Neural progenitor cell (in vitro differentiated cells): ENCODE measurements around the gene NCK1. TPM values are rescaled to one million over a fixed set of nuclear protein-coding genes. Genes with fewer than 3 reads are reported as not detected.

Source experiments
- DNase-seq: peaks from one replicate; pipeline ENCODE4 v3.0.0-alpha.2; 2016; ENCODE audit warnings: low spot score
- H2AFZ ChIP-seq: fragments of 200-600 bp; sonication (generic); replicated peaks from 2 replicates; pipeline ENCODE4 v1.6.1; 2016; ENCODE audit warnings: antibody characterized with exemption
- H3F3A ChIP-seq: fragments of 200-600 bp; sonication (generic); 2 replicates; pipeline ENCODE4 v1.6.1; 2016; ENCODE audit warnings: antibody characterized with exemption, low read depth
- H3K27ac ChIP-seq: fragments of 200-600 bp; sonication (generic); 2 replicates; pipeline ENCODE4 v1.5.1; 2016; ENCODE audit warnings: mild to moderate bottlenecking
- H3K27me3 ChIP-seq: fragments of 200-600 bp; sonication (generic); 2 replicates; pipeline ENCODE4 v1.6.1; 2016; ENCODE audit warnings: mild to moderate bottlenecking, moderate library complexity
- H3K36me3 ChIP-seq: fragments of 200-600 bp; sonication (generic); 2 replicates; pipeline ENCODE4 v1.5.1; 2016
- H3K4me1 ChIP-seq: fragments of 200-600 bp; sonication (generic); 2 replicates; pipeline ENCODE4 v1.6.1; 2016; ENCODE audit warnings: mixed run types
- H3K4me2 ChIP-seq: fragments of 200-600 bp; sonication (generic); 2 replicates; pipeline ENCODE4 v1.6.1; 2016
- H3K4me3 ChIP-seq: fragments of 200-600 bp; sonication (generic); 2 replicates; pipeline ENCODE4 v1.5.1; 2016
- H3K79me2 ChIP-seq: fragments of 200-600 bp; sonication (generic); 2 replicates; pipeline ENCODE4 v1.6.1; 2016; ENCODE audit warnings: low read depth
- H3K9ac ChIP-seq: fragments of 200-600 bp; sonication (generic); 2 replicates; pipeline ENCODE4 v1.6.1; 2016
- H3K9me3 ChIP-seq: fragments of 200-600 bp; sonication (generic); 2 replicates; pipeline ENCODE4 v1.5.1; 2016; ENCODE audit warnings: low read depth
- H4K20me1 ChIP-seq: fragments of 200-600 bp; sonication (generic); 2 replicates; pipeline ENCODE4 v1.6.1; 2016; ENCODE audit warnings: low read depth
- H3K27ac Mint-ChIP-seq: 3 replicates; pipeline ENCODE4 v1.8.0; 2021; ENCODE audit warnings: mixed read lengths
- H3K27me3 Mint-ChIP-seq: 2 replicates; pipeline ENCODE4 v1.8.0; 2022; ENCODE audit warnings: low read depth, mild to moderate bottlenecking, inconsistent platforms, moderate library complexity, mixed read lengths; ENCODE audit not compliant: insufficient read depth
- H3K36me3 Mint-ChIP-seq: 3 replicates; pipeline ENCODE4 v1.8.0; 2021; ENCODE audit warnings: mixed read lengths
- H3K4me1 Mint-ChIP-seq: 3 replicates; pipeline ENCODE4 v1.8.0; 2021; ENCODE audit warnings: mixed read lengths
- H3K4me3 Mint-ChIP-seq: 3 replicates; pipeline ENCODE4 v1.8.0; 2021; ENCODE audit warnings: mild to moderate bottlenecking, moderate library complexity, mixed read lengths
- H3K9me3 Mint-ChIP-seq: 3 replicates; pipeline ENCODE4 v1.8.0; 2020; ENCODE audit warnings: mixed read lengths
- CTCF ChIP-seq: fragments of 200-600 bp; sonication (generic); IDR thresholded peaks from 2 replicates; pipeline ENCODE4 v1.5.1; 2017; ENCODE audit warnings: antibody characterized with exemption, mild to moderate bottlenecking
- EZH2 ChIP-seq: fragments of 200-600 bp; sonication (generic); IDR thresholded peaks from 2 replicates; pipeline ENCODE4 v1.6.1; 2017; ENCODE audit warnings: antibody characterized with exemption, mild to moderate bottlenecking, moderate library complexity
- EZH2phosphoT487 ChIP-seq: fragments of 200-600 bp; sonication (generic); IDR thresholded peaks from 2 replicates; pipeline ENCODE4 v1.6.1; 2017; ENCODE audit warnings: antibody characterized with exemption
- total RNA-seq: library from RNA; depleted of rRNA; stranded (reverse); fragments of >200 nt; gene quantifications from 2 replicates; pipeline ENCODE4 v1.2.3, GENCODE V29; 2015; ENCODE audit warnings: low replicate concordance

The NCK1 gene
- total RNA-seq, 1 donor from 2014 or later: 46.5 TPM

- Mint-ChIP-seq H3K4me1 (no peaks in the 10 kb centered on the region), H3K27me3 (no peaks in the 10 kb centered on the region), H3K4me3 (no peak overlapping the region), H3K9me3 (no peaks in the 10 kb centered on the region), H3K36me3 (peaks cover 24% of the 10 kb centered on the region), H3K27ac (no peak overlapping the region)
- Histone ChIP-seq H3K4me1 (peaks cover 11% of the 10 kb centered on the region), H3F3A (no peaks in the 10 kb centered on the region), H3K36me3 (peaks cover 3% of the 10 kb centered on the region), H2AFZ (no peak overlapping the region), H3K4me2 (no peak overlapping the region), H3K27me3 (no peaks in the 10 kb centered on the region), H4K20me1 (peaks cover 14% of the 10 kb centered on the region), H3K9ac (no peak overlapping the region), H3K79me2 (peaks cover 12% of the 10 kb centered on the region), H3K27ac (no peak overlapping the region), H3K9me3 (no peaks in the 10 kb centered on the region), H3K4me3 (no peak overlapping the region)
- TF ChIP-seq EZH2 (no peak), CTCF (no peak), EZH2phosphoT487 (no peak)
- DNase-seq: no peak
Observed at GRCh38 chr3:136946978-136947377, 85.0 kb downstream of the NCK1 start.

GRCh38 chr3:136947477-136947876, 85.5 kb downstream of the NCK1 start:
- Mint-ChIP-seq H3K4me3 (no peak overlapping the region), H3K4me1 (no peaks in the 10 kb centered on the region), H3K27ac (no peak overlapping the region), H3K9me3 (no peaks in the 10 kb centered on the region), H3K27me3 (no peaks in the 10 kb centered on the region), H3K36me3 (peaks cover 24% of the 10 kb centered on the region)
- Histone ChIP-seq H3K27me3 (no peaks in the 10 kb centered on the region), H3K4me2 (no peak overlapping the region), H3K9me3 (no peaks in the 10 kb centered on the region), H4K20me1 (peaks cover 13% of the 10 kb centered on the region), H3F3A (no peaks in the 10 kb centered on the region), H2AFZ (no peak overlapping the region), H3K27ac (no peak overlapping the region), H3K36me3 (peaks cover 3% of the 10 kb centered on the region), H3K9ac (no peak overlapping the region), H3K79me2 (peaks cover 8% of the 10 kb centered on the region), H3K4me1 (peaks cover 6% of the 10 kb centered on the region), H3K4me3 (no peak overlapping the region)
- TF ChIP-seq CTCF (no peak), EZH2 (no peak), EZH2phosphoT487 (no peak)
- no peak for DNase-seq

GRCh38 chr3:136949146-136949545, 87.1 kb downstream of the NCK1 start:
- Histone ChIP-seq H3F3A (no peaks in the 10 kb centered on the region), H2AFZ (no peak overlapping the region), H3K9me3 (no peaks in the 10 kb centered on the region), H4K20me1 (no peaks in the 10 kb centered on the region), H3K4me2 (no peak overlapping the region), H3K27ac (no peak overlapping the region), H3K27me3 (no peaks in the 10 kb centered on the region), H3K4me1 (no peaks in the 10 kb centered on the region), H3K79me2 (no peaks in the 10 kb centered on the region), H3K4me3 (no peak overlapping the region), H3K9ac (no peak overlapping the region), H3K36me3 (peaks cover 3% of the 10 kb centered on the region)
- no peak overlapping the region for H3K4me3 Mint-ChIP-seq
- no peak overlapping the region for H3K27ac Mint-ChIP-seq
- H3K27me3 Mint-ChIP-seq: no peaks in the 10 kb centered on the region
- no peaks in the 10 kb centered on the region for H3K9me3 Mint-ChIP-seq
- peaks cover 17% of the 10 kb centered on the region for H3K36me3 Mint-ChIP-seq
- no peak for DNase-seq
- no peaks in the 10 kb centered on the region for H3K4me1 Mint-ChIP-seq
- no peak for TF ChIP-seq EZH2phosphoT487

- H3K4me1 Mint-ChIP-seq: no peaks in the 10 kb centered on the region
- H3K27me3 Mint-ChIP-seq: no peaks in the 10 kb centered on the region
- Histone ChIP-seq H3K4me1 (no peaks in the 10 kb centered on the region), H3K27me3 (no peaks in the 10 kb centered on the region), H3K4me3 (no peak overlapping the region), H3K27ac (no peak overlapping the region), H2AFZ (no peak overlapping the region), H3K9ac (no peak overlapping the region), H3F3A (no peaks in the 10 kb centered on the region), H3K4me2 (no peak overlapping the region), H4K20me1 (no peaks in the 10 kb centered on the region), H3K36me3 (peaks cover 3% of the 10 kb centered on the region), H3K9me3 (no peaks in the 10 kb centered on the region), H3K79me2 (no peaks in the 10 kb centered on the region)
- H3K4me3 Mint-ChIP-seq: no peak overlapping the region
- DNase-seq: no peak
- no peak overlapping the region for H3K27ac Mint-ChIP-seq
- H3K9me3 Mint-ChIP-seq: no peaks in the 10 kb centered on the region
- peaks cover 17% of the 10 kb centered on the region for H3K36me3 Mint-ChIP-seq
- TF ChIP-seq CTCF: no peak
- no peak for TF ChIP-seq EZH2phosphoT487
- TF ChIP-seq EZH2: no peak
Observed at GRCh38 chr3:136949708-136950107, 87.7 kb downstream of the NCK1 start.
